COLO668 (cell line): ENCODE measurements around the gene DMPK.
"Not testable (repeated sequence)": the region's sequence is repeated elsewhere in the genome, so short reads cannot be mapped to it uniquely, and the experiment has no call there.

Experiments used
- DNase-seq: peaks from one replicate; lab custom pipeline; 2025; ENCODE audit not compliant: unreplicated experiment; lab: John Stamatoyannopoulos, UW

DMPK gene

DNA sequence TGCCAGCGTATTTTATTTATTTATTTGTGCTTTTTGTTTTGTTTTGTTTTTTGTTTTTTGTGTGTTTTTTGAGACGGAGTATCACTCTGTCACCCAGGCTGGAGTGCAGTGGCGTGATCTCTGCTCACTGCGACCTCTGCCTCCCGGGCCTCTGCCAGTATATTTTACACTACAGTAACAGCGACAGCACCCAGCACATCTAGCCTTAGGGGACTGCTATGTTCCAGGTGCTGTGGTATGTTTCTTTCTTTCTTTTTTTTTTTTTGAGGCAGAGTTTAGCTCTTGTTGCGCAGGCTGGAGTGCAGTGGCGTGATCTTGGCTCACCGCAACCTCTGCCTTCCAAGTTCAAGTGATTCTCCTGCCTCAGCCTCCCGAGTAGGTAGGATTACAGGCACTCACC is 30.8 kb downstream of the DMPK start:
- not testable (repeated sequence) for DNase-seq

GRCh38 chr19:45747513-45747912 is 34.8 kb downstream of the DMPK start:
- DNase-seq = no peak

GRCh38 chr19:45746866-45747265 is 35.4 kb downstream of the DMPK start:
- DNase-seq = no peak

- no peak for DNase-seq
Observed at GRCh38 chr19:45745606-45746005, 36.7 kb downstream of the DMPK start.

DNA sequence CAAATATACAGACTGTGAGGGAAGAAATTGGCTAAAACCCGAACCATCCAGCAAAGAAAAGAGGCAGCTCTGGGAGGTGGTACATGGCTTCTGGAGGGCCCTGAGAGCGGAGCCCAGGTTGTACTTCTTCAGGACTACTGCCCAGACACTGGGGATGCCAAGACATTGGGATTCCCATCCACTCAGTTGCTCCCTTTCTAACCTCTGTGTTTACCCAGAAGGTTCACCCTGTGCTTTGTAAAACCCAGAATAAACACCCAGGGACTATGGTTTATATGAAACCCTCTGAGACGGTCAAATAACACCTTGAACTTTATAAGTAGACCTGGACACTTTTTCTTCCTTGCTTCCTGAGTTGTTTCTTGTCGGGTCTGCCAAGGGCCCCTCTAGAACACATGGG is 39.3 kb downstream of the DMPK start:
- DNase-seq = no peak

DNA sequence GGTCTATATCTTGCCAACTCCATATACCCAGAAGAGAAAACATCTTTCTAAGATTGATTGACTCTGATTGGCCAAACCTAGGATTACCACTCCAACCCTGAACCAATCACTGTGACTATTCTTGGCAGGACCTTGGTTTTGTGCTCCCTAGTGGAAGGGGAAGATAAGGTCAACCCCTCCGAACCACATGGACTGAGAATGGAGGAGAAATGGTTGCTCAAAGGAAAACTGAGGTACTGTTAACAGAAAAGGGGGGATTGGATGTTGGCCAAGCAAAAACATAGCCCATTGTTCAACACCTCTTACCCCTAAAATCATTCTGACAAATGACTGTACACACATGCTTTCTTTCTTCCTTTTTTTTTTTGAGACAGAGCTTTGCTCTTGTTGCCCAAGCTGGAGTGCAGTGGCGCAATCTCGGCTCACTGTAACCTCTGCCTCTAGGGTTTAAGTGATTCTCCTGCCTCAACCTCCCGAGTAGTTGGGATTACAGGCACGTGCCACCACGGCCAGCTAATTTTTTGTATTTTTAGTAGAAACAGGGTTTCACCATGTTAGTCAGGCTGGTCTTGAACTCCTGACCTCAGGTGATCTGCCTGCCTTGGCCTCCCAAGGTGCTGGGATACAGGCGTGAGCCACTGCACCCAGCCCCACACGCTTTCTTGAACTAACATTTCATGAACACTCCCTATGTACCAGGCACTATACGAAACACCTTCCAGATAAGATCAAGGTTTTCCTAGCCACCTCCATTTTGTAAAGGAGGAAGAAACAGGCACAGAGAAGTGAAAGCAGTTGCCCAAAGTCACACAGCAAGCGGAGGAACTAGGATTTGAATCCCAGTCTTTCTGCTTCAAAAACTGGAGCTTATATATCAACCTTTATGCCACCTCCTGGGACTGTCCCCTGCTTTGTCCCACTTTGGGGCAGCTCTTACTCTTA is 42.5 kb downstream of the DMPK start:
- DNase-seq = no peak

- DNase-seq = no peak
Observed at GRCh38 chr19:45733160-45733810, 49.0 kb downstream of the DMPK start, which contains the start of gene MEIOSIN. Gene MEIOSIN, plus strand, starts transcription at chr19:45733439. Its CDS starts 1,938 bp downstream, at chr19:45735377.

- DNase-seq = peak; percentile 97
Observed at GRCh38 chr19:45730368-45731288, 51.7 kb downstream of the DMPK start, which contains the start of gene FBXO46. Gene FBXO46, minus strand, starts transcription at chr19:45730896. Its CDS starts 17,401 bp downstream, at chr19:45713495.

GRCh38 chr19:45729800-45730290 is 52.4 kb downstream of the DMPK start:
- DNase-seq = no peak

GRCh38 chr19:45728683-45729082 is 53.6 kb downstream of the DMPK start:
- DNase-seq = not testable (repeated sequence)

DNA sequence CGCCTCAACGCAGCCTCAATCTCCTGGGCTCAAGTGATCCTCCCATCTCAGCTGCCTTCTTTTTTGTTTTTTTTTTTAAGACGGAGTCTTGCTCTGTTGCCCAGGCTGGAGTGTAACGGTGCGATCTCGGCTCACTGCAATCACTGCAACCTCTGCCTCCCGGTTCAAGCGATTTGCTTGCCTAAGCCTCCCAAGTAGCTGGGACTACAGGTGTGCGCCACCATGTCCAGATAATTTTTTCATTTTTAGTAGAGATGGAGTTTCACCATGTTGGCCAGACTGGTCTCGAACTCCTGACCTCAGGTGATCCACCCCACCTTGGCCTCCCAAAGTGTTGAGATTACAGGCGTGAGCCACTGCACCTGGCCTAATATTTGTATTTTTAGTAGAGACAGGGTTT is 62.2 kb downstream of the DMPK start:
- not testable (repeated sequence) for DNase-seq
